Measurements from ENCODE around the gene RFXANK.

DNA sequence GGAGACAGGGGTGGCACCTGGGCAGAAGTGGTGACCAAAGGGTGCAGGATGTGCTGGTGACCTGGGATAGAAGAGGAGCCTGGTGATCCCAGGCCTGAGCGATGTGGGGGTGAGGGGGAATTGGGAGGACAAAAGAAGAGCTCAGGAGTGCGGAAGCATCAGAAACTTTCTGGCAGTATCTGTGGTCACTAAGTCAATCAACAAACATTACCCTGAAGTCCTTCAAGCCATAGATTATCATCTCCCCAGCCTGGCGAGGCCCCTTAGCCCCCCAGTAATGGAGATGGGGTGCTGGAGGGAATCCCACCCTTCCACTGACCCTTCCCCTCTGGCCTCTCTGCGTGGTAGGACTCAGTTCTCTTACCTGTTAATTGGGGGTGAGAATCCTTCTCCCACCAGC lies 32.5 kb upstream of the RFXANK start:
- TF ChIP-seq, protein P1, sequence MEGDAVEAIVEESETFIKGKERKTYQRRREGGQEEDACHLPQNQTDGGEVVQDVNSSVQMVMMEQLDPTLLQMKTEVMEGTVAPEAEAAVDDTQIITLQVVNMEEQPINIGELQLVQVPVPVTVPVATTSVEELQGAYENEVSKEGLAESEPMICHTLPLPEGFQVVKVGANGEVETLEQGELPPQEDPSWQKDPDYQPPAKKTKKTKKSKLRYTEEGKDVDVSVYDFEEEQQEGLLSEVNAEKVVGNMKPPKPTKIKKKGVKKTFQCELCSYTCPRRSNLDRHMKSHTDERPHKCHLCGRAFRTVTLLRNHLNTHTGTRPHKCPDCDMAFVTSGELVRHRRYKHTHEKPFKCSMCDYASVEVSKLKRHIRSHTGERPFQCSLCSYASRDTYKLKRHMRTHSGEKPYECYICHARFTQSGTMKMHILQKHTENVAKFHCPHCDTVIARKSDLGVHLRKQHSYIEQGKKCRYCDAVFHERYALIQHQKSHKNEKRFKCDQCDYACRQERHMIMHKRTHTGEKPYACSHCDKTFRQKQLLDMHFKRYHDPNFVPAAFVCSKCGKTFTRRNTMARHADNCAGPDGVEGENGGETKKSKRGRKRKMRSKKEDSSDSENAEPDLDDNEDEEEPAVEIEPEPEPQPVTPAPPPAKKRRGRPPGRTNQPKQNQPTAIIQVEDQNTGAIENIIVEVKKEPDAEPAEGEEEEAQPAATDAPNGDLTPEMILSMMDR (IDR thresholded peaks at IDR 0.05; ENCODE audit: borderline replicate concordance, extremely low read depth, low read length, poor library complexity, severe bottlenecking) = no peak
- TF ChIP-seq EZH2 (IDR thresholded peaks at IDR 0.05; ENCODE audit: borderline replicate concordance, low read depth, low read length, severe bottlenecking) = no peak
